Neural crest cell (in vitro differentiated cells): ENCODE data around the gene TMEM39B. TPM values are rescaled to one million over a fixed set of nuclear protein-coding genes. Genes with fewer than 3 reads are reported as not detected.
"Not testable (repeated sequence)": the region's sequence is repeated elsewhere in the genome, so short reads cannot be mapped to it uniquely, and the experiment has no call there.

Experiments used
- DNase-seq: peaks from one replicate; pipeline ENCODE4 v3.0.0; 2021; ENCODE audit warnings: low read depth, mixed read lengths, low spot score
- H3K27ac Mint-ChIP-seq: one replicate; pipeline ENCODE4 v1.8.0; 2021; ENCODE audit warnings: mild to moderate bottlenecking, mixed read lengths; ENCODE audit not compliant: unreplicated experiment
- H3K27me3 Mint-ChIP-seq: 2 replicates; pipeline ENCODE4 v1.8.0; 2021; ENCODE audit warnings: low read depth, mild to moderate bottlenecking, mixed read lengths
- H3K36me3 Mint-ChIP-seq: 2 replicates; pipeline ENCODE4 v1.8.0; 2021; ENCODE audit warnings: low read depth, mild to moderate bottlenecking, mixed read lengths
- H3K4me1 Mint-ChIP-seq: 2 replicates; pipeline ENCODE4 v1.8.0; 2021; ENCODE audit warnings: mixed read lengths
- H3K4me3 Mint-ChIP-seq: one replicate; pipeline ENCODE4 v1.8.0; 2021; ENCODE audit warnings: mild to moderate bottlenecking, mixed read lengths
- H3K9me3 Mint-ChIP-seq: 2 replicates; pipeline ENCODE4 v1.8.0; 2021; ENCODE audit warnings: mixed read lengths
- total RNA-seq: library from RNA; stranded (reverse); gene quantifications from 2 replicates; pipeline ENCODE4 v1.2.1, GENCODE V29; 2021
- TF ChIP-seq, protein P1 (sequence below): fragments of 200-600 bp; sonication (generic); conservative IDR thresholded peaks from 2 replicates; pipeline ENCODE4 v1.5.0; 2021; ENCODE audit warnings: antibody characterized with exemption, mild to moderate bottlenecking

Gene TMEM39B
- total RNA-seq, 1 donor from 2014 or later = 34.8 TPM

- H3K9me3 Mint-ChIP-seq = no peaks in the 10 kb centered on the region
- TF ChIP-seq, protein P1, sequence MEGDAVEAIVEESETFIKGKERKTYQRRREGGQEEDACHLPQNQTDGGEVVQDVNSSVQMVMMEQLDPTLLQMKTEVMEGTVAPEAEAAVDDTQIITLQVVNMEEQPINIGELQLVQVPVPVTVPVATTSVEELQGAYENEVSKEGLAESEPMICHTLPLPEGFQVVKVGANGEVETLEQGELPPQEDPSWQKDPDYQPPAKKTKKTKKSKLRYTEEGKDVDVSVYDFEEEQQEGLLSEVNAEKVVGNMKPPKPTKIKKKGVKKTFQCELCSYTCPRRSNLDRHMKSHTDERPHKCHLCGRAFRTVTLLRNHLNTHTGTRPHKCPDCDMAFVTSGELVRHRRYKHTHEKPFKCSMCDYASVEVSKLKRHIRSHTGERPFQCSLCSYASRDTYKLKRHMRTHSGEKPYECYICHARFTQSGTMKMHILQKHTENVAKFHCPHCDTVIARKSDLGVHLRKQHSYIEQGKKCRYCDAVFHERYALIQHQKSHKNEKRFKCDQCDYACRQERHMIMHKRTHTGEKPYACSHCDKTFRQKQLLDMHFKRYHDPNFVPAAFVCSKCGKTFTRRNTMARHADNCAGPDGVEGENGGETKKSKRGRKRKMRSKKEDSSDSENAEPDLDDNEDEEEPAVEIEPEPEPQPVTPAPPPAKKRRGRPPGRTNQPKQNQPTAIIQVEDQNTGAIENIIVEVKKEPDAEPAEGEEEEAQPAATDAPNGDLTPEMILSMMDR = no peak
- H3K4me3 Mint-ChIP-seq = no peak overlapping the region
- DNase-seq = no peak
- H3K36me3 Mint-ChIP-seq = peaks cover 28% of the 10 kb centered on the region
- H3K4me1 Mint-ChIP-seq = peaks cover 34% of the 10 kb centered on the region
- no peaks in the 10 kb centered on the region for H3K27me3 Mint-ChIP-seq
- H3K27ac Mint-ChIP-seq = peak overlapping the region; percentile 75
Observed at GRCh38 chr1:32060914-32061313, 11.8 kb upstream of the TMEM39B start.

GRCh38 chr1:32062867-32063230 is 9.9 kb upstream of the TMEM39B start:
- Mint-ChIP-seq H3K4me3 (peak overlapping the region; percentile 41), H3K4me1 (peaks cover 34% of the 10 kb centered on the region)
- TF ChIP-seq, protein P1 = no peak

DNA sequence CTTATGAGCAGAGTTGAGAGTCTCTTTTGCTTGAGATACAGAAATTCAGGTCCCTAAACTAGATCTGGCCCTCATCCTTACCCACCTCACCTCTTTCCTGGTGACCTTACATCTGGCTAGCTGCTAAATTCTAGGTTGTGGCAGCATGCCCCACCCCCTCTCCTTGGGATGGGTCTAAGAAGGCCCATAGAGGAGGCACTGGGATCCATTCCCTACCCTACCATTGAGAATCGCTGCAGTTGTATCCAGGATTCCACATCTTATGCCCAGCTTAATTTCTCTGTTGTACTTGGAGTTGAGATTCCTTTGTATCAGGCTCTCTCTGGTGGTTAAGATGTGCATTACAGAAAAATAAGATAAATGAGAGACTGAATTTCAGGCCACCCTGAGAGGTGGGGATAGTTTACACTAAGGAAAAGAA is 9.5 kb upstream of the TMEM39B start:
- Mint-ChIP-seq H3K4me1 (peaks cover 38% of the 10 kb centered on the region), H3K27ac (peak overlapping the region; percentile 79), H3K27me3 (no peaks in the 10 kb centered on the region), H3K9me3 (no peaks in the 10 kb centered on the region), H3K36me3 (peaks cover 21% of the 10 kb centered on the region), H3K4me3 (no peak overlapping the region)
- DNase-seq = no peak
- TF ChIP-seq, protein P1 = peak; percentile 68

More at GRCh38 chr1:32062867-32063230, 9.9 kb upstream of the TMEM39B start:
- Mint-ChIP-seq H3K27ac (peak overlapping the region; percentile 94), H3K36me3 (peaks cover 23% of the 10 kb centered on the region), H3K27me3 (no peaks in the 10 kb centered on the region), H3K9me3 (no peaks in the 10 kb centered on the region)
- no peak for DNase-seq

DNA sequence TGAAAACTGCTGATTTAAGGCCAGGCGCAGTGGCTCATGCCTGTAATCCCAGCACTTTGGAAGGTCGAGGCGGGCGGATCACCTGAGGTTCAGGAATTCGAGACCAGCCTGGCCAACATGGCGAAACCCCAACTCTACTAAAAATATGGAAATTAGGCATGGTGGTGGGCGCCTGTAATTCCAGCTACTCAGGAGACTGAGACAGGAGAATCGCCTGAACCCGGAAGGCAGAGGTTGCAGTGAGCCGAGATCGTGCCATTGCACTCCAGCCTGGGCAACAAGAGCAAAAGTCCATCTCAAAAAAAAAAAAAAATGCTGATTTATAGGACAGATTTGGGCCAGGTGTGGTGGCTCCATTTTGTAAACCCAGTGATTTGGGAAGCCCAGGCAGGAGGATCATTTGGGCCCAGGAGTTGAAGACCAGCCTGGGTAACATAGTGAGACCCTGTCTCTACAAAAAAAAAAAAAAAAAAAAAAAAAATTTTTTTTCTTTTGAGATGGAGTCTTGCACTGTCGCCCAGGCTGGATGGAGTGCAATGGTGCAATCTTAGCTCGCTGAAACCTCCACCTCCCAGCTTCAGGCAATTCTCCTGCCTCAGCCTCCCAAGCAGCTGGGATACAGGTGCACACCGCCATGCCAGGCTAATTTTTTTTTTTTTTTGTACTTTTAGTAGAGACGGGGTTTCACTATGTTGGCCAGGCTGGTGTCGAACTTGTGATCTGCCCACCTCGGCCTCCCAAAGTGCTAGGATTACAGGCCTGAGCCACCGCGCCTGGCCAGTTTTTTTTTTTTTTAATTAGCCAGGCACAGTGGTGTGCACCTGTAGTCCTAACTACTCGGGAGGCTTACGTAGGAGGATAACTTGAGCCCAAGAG is 6.9 kb upstream of the TMEM39B start:
- not testable (repeated sequence) for H3K27me3 Mint-ChIP-seq, H3K36me3 Mint-ChIP-seq, DNase-seq, H3K27ac Mint-ChIP-seq, H3K9me3 Mint-ChIP-seq
- Mint-ChIP-seq H3K4me3 (peak overlapping the region; percentile 72), H3K4me1 (peaks cover 37% of the 10 kb centered on the region)

- H3K27ac Mint-ChIP-seq = no peak overlapping the region
- DNase-seq = no peak
- H3K4me1 Mint-ChIP-seq = peaks cover 30% of the 10 kb centered on the region
- TF ChIP-seq, protein P1 = no peak
- H3K4me3 Mint-ChIP-seq = peak overlapping the region; percentile 72
- H3K9me3 Mint-ChIP-seq = no peaks in the 10 kb centered on the region
- H3K27me3 Mint-ChIP-seq = no peaks in the 10 kb centered on the region
- peaks cover 4% of the 10 kb centered on the region for H3K36me3 Mint-ChIP-seq
Observed at GRCh38 chr1:32066489-32066873, 6.3 kb upstream of the TMEM39B start.

DNA sequence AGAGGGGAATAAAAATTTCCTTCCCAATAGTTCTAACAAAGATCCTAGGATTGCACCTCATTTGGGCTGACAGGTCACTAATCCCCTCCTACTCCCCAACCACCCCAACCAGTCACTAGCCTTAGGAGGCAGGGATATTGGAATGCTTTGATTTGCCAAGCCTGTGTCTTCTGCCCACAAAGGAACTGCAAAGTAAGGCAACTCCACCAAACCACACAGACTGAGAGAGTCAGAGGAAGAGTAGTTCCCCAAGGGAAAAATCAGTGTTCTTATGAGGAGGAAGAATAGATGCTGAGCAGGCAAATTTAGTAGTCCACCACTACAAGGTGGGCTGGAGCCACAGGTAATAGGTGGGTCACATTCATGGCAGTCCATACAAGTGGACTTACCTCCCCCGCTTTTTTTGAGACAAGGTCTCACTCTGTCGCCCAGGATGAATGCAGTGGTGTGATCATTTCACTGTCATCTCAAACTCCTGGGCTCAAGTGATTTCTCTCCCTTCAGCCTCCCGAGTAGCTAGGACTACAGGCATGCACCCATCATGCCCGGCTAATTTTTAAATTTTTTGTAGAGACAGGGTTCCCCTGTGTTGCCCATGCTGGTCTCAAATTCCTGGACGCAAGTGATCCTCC is 3.7 kb upstream of the TMEM39B start:
- H3K9me3 Mint-ChIP-seq = peaks cover 2% of the 10 kb centered on the region
- peaks cover 3% of the 10 kb centered on the region for H3K27me3 Mint-ChIP-seq
- H3K27ac Mint-ChIP-seq = no peak overlapping the region
- TF ChIP-seq, protein P1 = no peak
- peak overlapping the region; percentile 69 for H3K4me3 Mint-ChIP-seq
- peaks cover 2% of the 10 kb centered on the region for H3K36me3 Mint-ChIP-seq
- no peak for DNase-seq
- H3K4me1 Mint-ChIP-seq = peaks cover 32% of the 10 kb centered on the region
